Stimulated activated CD4-positive, alpha-beta T cell treated with anti-CD3 and anti-CD28 coated beads, Interleukin-4, amount 100 ng/mL, for 24 hours (primary cell): Measurements from ENCODE around the gene FAM222B.
"Not testable (repeated sequence)": the region's sequence is repeated elsewhere in the genome, so short reads cannot be mapped to it uniquely, and the experiment has no call there.

Experiments used
- DNase-seq: peaks from one replicate; pipeline ENCODE4 v3.0.0-alpha.2; 2020

The FAM222B gene

GRCh38 chr17:28836541-28836940 lies 6.0 kb downstream of the FAM222B start:
- not testable (repeated sequence) for DNase-seq

GRCh38 chr17:28834420-28834819 lies 8.2 kb downstream of the FAM222B start:
- DNase-seq = no peak

- DNase-seq = no peak
Observed at GRCh38 chr17:28828294-28829040, 14.1 kb downstream of the FAM222B start.

- DNase-seq = no peak
Observed at GRCh38 chr17:28827672-28828071, 14.9 kb downstream of the FAM222B start.

GRCh38 chr17:28819582-28819981 lies 23.0 kb downstream of the FAM222B start:
- no peak for DNase-seq

- no peak for DNase-seq
Observed at GRCh38 chr17:28818819-28819221, 23.8 kb downstream of the FAM222B start.

- DNase-seq = no peak
Observed at GRCh38 chr17:28816540-28816939, 26.1 kb downstream of the FAM222B start.

GRCh38 chr17:28812748-28813377 lies 29.7 kb downstream of the FAM222B start:
- DNase-seq = no peak

GRCh38 chr17:28812091-28812747 lies 30.4 kb downstream of the FAM222B start:
- peak; percentile 97 for DNase-seq

GRCh38 chr17:28811651-28812090 lies 30.9 kb downstream of the FAM222B start:
- DNase-seq = peak; percentile 8

GRCh38 chr17:28810437-28810836 lies 32.2 kb downstream of the FAM222B start:
- DNase-seq = peak; percentile 16

GRCh38 chr17:28807925-28808634 lies 34.5 kb downstream of the FAM222B start:
- no peak for DNase-seq

- no peak for DNase-seq
Observed at GRCh38 chr17:28796062-28796461, 46.5 kb downstream of the FAM222B start.

GRCh38 chr17:28794846-28795441 lies 47.6 kb downstream of the FAM222B start:
- not testable (repeated sequence) for DNase-seq

GRCh38 chr17:28792877-28793661 lies 49.5 kb downstream of the FAM222B start:
- DNase-seq = no peak

GRCh38 chr17:28788100-28788499 lies 54.5 kb downstream of the FAM222B start:
- DNase-seq = no peak

GRCh38 chr17:28783161-28783560 lies 59.4 kb downstream of the FAM222B start:
- no peak for DNase-seq

GRCh38 chr17:28779601-28780000 lies 63.0 kb downstream of the FAM222B start:
- not testable (repeated sequence) for DNase-seq

- DNase-seq = no peak
Observed at GRCh38 chr17:28777178-28777577, 65.4 kb downstream of the FAM222B start.

- no peak for DNase-seq
Observed at GRCh38 chr17:28774206-28774605, 68.4 kb downstream of the FAM222B start.

GRCh38 chr17:28773736-28774135 lies 68.9 kb downstream of the FAM222B start:
- DNase-seq = no peak

GRCh38 chr17:28765038-28765437 lies 77.6 kb downstream of the FAM222B start:
- no peak for DNase-seq
